ENCODE results near the gene GORASP1. TPM values are rescaled to one million over a fixed set of nuclear protein-coding genes. Genes with fewer than 3 reads are reported as not detected.
A peak's percentile ranks its signal among the peaks of the same experiment; 100 is the strongest.

Gene GORASP1
- total RNA-seq, 3 donors from 2014 or later = 93.5 to 122 (median 94.7) TPM

DNA sequence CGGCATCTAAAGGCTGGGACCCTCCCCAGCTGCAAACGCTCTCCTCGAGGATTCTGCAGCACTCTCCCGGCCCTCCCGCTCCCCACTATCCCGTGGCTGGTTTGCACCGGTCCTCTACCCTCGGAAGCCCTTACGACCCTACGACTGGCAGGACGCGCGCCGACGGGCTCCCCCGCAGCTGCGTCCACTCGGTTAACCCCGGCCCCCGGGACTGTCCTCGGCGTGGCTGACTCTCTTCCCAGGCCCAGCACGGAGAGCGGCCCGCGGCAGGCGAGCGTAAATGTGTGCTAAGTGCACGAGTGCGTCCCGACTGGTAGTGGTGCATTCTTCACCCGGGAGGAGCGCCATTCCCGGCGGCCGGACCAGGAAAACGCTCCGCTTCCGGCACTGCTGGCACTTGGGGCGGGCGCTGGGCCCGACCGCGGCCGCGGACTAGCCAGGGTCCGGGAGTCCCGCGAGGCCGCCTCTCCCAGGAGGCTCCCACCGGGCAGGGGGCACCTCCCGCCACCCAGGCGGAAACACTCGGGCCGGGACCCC lies 508 bp downstream of the GORASP1 start:
- DNase-seq (peak; percentile 65 to 78 (median 76)), ATAC-seq (peak; percentile 76)
- peak overlapping the region; percentile 100 for H3K4me3 ChIP-seq
- H3K36me3 ChIP-seq (ENCODE audit: low read depth) = no peaks in the 10 kb centered on the region
- TF ChIP-seq, protein P1, sequence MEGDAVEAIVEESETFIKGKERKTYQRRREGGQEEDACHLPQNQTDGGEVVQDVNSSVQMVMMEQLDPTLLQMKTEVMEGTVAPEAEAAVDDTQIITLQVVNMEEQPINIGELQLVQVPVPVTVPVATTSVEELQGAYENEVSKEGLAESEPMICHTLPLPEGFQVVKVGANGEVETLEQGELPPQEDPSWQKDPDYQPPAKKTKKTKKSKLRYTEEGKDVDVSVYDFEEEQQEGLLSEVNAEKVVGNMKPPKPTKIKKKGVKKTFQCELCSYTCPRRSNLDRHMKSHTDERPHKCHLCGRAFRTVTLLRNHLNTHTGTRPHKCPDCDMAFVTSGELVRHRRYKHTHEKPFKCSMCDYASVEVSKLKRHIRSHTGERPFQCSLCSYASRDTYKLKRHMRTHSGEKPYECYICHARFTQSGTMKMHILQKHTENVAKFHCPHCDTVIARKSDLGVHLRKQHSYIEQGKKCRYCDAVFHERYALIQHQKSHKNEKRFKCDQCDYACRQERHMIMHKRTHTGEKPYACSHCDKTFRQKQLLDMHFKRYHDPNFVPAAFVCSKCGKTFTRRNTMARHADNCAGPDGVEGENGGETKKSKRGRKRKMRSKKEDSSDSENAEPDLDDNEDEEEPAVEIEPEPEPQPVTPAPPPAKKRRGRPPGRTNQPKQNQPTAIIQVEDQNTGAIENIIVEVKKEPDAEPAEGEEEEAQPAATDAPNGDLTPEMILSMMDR (IDR thresholded peaks at IDR 0.05) = no peak
- H3K9me3 ChIP-seq = no peaks in the 10 kb centered on the region
- peaks cover 37% of the 10 kb centered on the region for H3K4me1 ChIP-seq (ENCODE audit: low read depth)
- intact Hi-C loops (cut with DNase I, micrococcal nuclease) = no loop called here

DNA sequence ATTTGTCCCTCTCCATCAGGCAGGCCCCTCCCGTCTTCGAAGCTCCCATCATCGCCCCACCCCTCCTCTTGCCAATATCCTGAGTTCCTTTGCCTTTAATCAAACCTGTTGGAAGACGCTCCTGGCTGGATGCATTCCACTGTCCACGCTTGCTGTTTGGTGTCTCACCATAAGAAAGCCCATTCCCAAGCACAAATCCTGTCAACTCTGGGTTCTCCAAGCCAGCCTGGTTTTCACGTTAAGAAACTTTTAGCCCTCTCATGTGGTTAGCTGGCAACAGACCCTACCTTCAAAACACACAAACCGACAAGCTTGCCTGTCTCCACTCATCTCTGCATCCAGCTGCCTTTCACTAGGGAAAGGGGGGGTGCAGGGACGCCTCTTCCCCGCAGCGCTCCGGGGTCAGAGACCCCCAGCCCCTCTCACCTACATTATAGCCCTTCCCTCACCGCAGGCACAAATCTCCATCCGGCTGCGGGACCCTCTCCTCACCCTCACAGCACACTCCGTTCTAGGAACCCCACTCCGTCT lies 1.1 kb downstream of the GORASP1 start:
- ATAC-seq = no peak
- H3K4me1 ChIP-seq (ENCODE audit: low read depth) = peaks cover 37% of the 10 kb centered on the region
- H3K4me3 ChIP-seq = peak overlapping the region; percentile 100
- intact Hi-C loops (cut with DNase I, micrococcal nuclease) = no loop called here
- H3K9me3 ChIP-seq = no peaks in the 10 kb centered on the region
- no peaks in the 10 kb centered on the region for H3K36me3 ChIP-seq (ENCODE audit: low read depth)
- TF ChIP-seq, protein P1 (IDR thresholded peaks at IDR 0.05) = no peak
- DNase-seq = no peak

DNA sequence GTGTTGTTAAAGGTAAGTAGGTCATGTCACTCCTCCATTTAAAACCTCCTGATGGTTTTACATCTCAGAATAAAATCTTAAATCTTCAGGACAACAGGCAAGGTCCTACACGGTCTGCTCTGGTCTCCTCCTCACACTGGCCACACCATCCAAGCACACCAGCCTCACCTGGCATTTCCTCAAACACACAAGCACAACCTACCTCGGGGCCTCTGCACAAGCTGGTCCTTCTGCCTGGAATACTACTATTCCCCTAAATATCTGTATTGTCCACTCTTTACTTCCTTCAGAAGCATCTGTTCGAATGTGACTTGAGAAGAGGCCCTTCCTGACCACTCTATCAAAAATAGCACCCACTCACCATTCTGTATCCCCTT lies 1.8 kb downstream of the GORASP1 start:
- H3K4me3 ChIP-seq = no peak overlapping the region
- TF ChIP-seq, protein P1 (IDR thresholded peaks at IDR 0.05) = no peak
- ATAC-seq = no peak
- H3K9me3 ChIP-seq = no peaks in the 10 kb centered on the region
- intact Hi-C loops (cut with DNase I, micrococcal nuclease) = no loop called here
- H3K4me1 ChIP-seq (ENCODE audit: low read depth) = peaks cover 37% of the 10 kb centered on the region
- DNase-seq = no peak
- no peaks in the 10 kb centered on the region for H3K36me3 ChIP-seq (ENCODE audit: low read depth)

DNA sequence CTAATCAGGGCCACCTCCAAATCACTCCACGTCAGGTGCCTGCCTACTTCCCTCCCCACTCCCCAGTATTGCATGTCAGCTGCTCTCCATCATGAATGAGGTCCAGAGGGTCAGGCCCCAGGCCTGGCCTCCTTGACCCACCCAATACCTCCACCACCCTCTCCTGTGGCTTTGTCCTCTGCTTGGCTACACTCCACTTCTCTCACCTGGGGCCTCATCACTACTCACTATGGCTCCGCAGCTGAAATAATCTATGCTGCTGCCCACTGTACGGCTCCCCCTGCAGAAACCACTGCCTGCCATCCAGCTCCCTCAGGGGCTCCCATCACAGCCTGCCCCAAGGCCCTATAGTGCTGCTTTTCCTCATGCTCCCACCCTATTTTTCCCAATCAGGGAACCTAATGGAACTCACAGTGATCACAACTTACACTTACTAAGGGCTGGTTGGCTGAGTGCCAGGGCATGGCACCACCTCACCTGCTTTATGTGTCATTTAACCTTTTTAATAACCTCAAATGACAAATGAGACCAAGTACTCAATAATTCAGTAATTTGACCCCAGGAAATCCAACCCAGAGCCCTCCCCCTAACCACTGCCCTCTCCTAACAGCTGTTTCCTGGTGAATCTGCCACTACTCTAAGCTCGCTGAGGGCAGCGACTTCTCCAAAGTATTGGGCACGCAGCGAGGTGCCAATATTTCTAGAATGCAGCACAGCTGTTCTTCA lies 2.3 kb downstream of the GORASP1 start:
- Histone ChIP-seq H3K9me3 (no peaks in the 10 kb centered on the region), H3K36me3 (ENCODE audit: low read depth) (no peaks in the 10 kb centered on the region), H3K4me3 (no peak overlapping the region), H3K4me1 (ENCODE audit: low read depth) (peaks cover 37% of the 10 kb centered on the region)
- TF ChIP-seq, protein P1 (IDR thresholded peaks at IDR 0.05) = no peak
- DNase-seq (no peak), ATAC-seq (no peak)
- intact Hi-C loops (cut with DNase I, micrococcal nuclease) = no loop called here

DNA sequence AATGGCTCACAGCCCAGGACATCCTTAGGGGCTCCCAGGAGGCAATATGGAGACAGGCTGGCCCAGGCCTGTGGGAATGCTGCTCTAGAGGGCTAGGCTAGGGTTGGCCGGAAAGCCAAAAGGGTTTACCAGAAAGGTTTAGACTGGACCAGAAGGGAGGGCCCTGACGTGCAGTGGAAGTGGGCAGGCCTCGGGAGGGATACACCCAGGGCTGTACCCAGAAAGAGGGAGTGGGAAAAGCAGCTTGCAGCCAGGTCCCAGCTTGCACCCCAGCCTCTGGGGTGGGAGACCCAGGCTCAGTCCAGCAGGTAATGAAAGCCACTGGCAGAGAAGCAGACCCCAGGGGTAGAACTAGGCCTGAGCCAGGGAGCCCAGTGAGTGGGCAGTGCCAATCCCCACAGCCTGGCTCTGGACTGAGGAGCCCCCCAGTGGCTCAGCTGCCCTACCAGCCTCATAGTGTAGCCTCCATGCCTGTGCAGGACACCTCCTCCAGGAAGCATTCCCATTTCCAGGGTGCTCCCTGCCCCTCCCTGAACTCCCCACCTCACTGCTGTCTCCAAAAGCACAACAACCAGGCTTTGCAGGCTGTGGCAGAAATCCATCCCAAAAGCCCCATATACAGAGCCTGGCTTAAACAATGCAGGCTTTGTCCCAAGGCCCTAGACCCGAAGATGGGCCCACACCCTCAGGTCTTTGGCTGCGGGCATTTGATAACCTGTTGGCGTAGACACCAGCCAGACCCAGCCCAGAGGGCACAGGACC lies 3.5 kb downstream of the GORASP1 start:
- no peak overlapping the region for H3K4me3 ChIP-seq
- H3K36me3 ChIP-seq (ENCODE audit: low read depth) = no peaks in the 10 kb centered on the region
- DNase-seq (no peak), ATAC-seq (no peak)
- H3K9me3 ChIP-seq = no peaks in the 10 kb centered on the region
- intact Hi-C loops (cut with DNase I, micrococcal nuclease) = no loop called here
- TF ChIP-seq, protein P1 (IDR thresholded peaks at IDR 0.05) = no peak
- peaks cover 37% of the 10 kb centered on the region for H3K4me1 ChIP-seq (ENCODE audit: low read depth)

Data from mucosa of descending colon (tissue), 3 donors.